Panc1 (cell line): ENCODE data around the gene SDK1. TPM values are rescaled to one million over a fixed set of nuclear protein-coding genes. Genes with fewer than 3 reads are reported as not detected.

Source experiments
- ATAC-seq: fragments of 200-7000 bp; cut with Tn5 transposase; 2 replicates; pipeline ENCODE4 v1.9.1; 2020; ENCODE audit warnings: mild to moderate bottlenecking, moderate library complexity
- BruUV-seq: library from RNA; stranded (reverse); fragments of 400-500 nt; replicated peaks from 2 replicates; lab custom pipeline; 2021; lab: Mats Ljungman, UMichigan
- CTCF ChIA-PET: fragments of 300-600 bp; sonication (Branson Sonifier 250); formaldehyde crosslinking; loops from one replicate; lab custom pipeline; 2022; ENCODE audit warnings: antibody characterized with exemption; lab: Charles Lee
- POLR2A ChIA-PET: fragments of 300-600 bp; sonication (Branson Sonifier 250); formaldehyde crosslinking; loops from one replicate; lab custom pipeline; 2022; ENCODE audit warnings: antibody characterized with exemption; lab: Charles Lee
- DNase-seq: peaks from one replicate; pipeline ENCODE4 v3.0.0-alpha.2; 2010; ENCODE audit warnings: low read depth, low spot score
- H3K27ac ChIP-seq: 2 replicates; pipeline ENCODE4 v1.5.1; 2011; ENCODE audit warnings: mild to moderate bottlenecking, low read length, inconsistent platforms
- H3K27me3 ChIP-seq: fragments of 200-500 bp; sonication (Bioruptor generic); 2 replicates; pipeline ENCODE4 v1.6.0; 2014; ENCODE audit warnings: low read length, inconsistent platforms; ENCODE audit not compliant: control insufficient read depth, insufficient read depth
- H3K36me3 ChIP-seq: fragments of 200-500 bp; sonication (Bioruptor generic); 2 replicates; pipeline ENCODE4 v1.5.1; 2014; ENCODE audit warnings: inconsistent platforms, mild to moderate bottlenecking, low read length, moderate library complexity; ENCODE audit not compliant: control insufficient read depth, insufficient read depth
- H3K4me1 ChIP-seq: 2 replicates; pipeline ENCODE4 v1.5.1; 2011; ENCODE audit warnings: inconsistent platforms, mild to moderate bottlenecking, low read length, moderate library complexity; ENCODE audit not compliant: control insufficient read depth, insufficient read depth
- H3K4me3 ChIP-seq, 2 experiments: 2 replicates each; pipeline ENCODE4 v1.5.1; 2011 to 2012; ENCODE audit warnings: low read depth in 2 of 2, low read length in 2 of 2, mild to moderate bottlenecking in 2 of 2, inconsistent platforms in 1 of 2, moderate library complexity in 1 of 2
- H3K9me3 ChIP-seq: fragments of 200-500 bp; sonication (Bioruptor generic); 2 replicates; pipeline ENCODE4 v1.5.1; 2014; ENCODE audit warnings: low read depth, mild to moderate bottlenecking, inconsistent platforms, low read length, moderate library complexity; ENCODE audit not compliant: control insufficient read depth, insufficient read depth
- POLR2AphosphoS5 ChIP-seq: IDR thresholded peaks from 2 replicates; pipeline ENCODE4 v1.6.1; 2012; ENCODE audit warnings: mild to moderate bottlenecking, low read depth, low read length, moderate library complexity
- SIN3A ChIP-seq: IDR thresholded peaks from 2 replicates; pipeline ENCODE4 v1.6.1; 2012; ENCODE audit warnings: low read depth, mild to moderate bottlenecking, low read length, moderate library complexity, borderline replicate concordance; ENCODE audit not compliant: insufficient read depth
- TCF7L2 ChIP-seq: IDR thresholded peaks from 2 replicates; pipeline ENCODE4 v1.6.1; 2011; ENCODE audit warnings: mild to moderate bottlenecking, low read depth, low read length, inconsistent platforms
- in situ Hi-C: cut with HindIII; loops from 2 replicates; pipeline ENCODE4 v1.10.0; 2016; ENCODE audit warnings: low sequenced_read_pairs, low pct_unique_long_range_greater_than_20kb
- intact Hi-C: fragments of 100-400 bp; cut with micrococcal nuclease; formaldehyde crosslinking; loops from one replicate; pipeline ENCODE4 v1.10.0; 2022; ENCODE audit not compliant: unreplicated experiment
- total RNA-seq: library from RNA; stranded (reverse); gene quantifications from one replicate; pipeline ENCODE4 v1.2.1, GENCODE V29; 2021; ENCODE audit not compliant: unreplicated experiment
- TF ChIP-seq, protein P1 (sequence below), 2 experiments: IDR thresholded peaks; 2 replicates each; pipeline ENCODE4 v1.6.1; 2011 to 2012; ENCODE audit warnings: low read depth in 2 of 2, control low read depth in 1 of 2, low read length in 1 of 2, mild to moderate bottlenecking in 1 of 2, moderate library complexity in 1 of 2; ENCODE audit not compliant: insufficient read depth in 1 of 2
- TF ChIP-seq, protein P2 (sequence below): fragments of 450-650 bp; IDR thresholded peaks from 2 replicates; pipeline ENCODE4 v1.5.1; 2017; ENCODE audit warnings: mild to moderate bottlenecking

Gene SDK1
- total RNA-seq, 1 experiment from 2014 or later, result 47.4 TPM

DNA sequence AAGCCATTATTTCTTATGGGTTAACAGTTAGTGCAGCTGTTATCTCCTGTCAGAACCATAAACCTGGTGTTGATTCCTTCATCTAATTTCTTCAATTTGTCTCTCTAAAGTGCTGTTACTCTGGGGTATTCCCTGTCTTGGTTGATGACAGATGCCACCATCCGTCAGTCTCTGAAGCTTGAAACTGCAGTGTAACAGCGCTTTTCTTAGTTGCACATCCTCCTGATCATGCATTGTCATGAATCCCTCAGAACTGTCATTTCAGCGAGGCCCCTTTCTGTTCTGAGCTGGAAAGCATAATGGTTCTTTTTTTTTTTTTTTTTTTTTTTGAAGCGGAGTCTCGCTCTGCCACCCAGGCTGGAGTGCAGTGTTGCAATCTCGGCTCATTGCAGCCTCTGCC lies 193.9 kb downstream of the SDK1 start:
- no peak for TF ChIP-seq POLR2AphosphoS5
- TF ChIP-seq TCF7L2, result no peak
- TF ChIP-seq SIN3A, result no peak
- TF ChIP-seq, protein P1, sequence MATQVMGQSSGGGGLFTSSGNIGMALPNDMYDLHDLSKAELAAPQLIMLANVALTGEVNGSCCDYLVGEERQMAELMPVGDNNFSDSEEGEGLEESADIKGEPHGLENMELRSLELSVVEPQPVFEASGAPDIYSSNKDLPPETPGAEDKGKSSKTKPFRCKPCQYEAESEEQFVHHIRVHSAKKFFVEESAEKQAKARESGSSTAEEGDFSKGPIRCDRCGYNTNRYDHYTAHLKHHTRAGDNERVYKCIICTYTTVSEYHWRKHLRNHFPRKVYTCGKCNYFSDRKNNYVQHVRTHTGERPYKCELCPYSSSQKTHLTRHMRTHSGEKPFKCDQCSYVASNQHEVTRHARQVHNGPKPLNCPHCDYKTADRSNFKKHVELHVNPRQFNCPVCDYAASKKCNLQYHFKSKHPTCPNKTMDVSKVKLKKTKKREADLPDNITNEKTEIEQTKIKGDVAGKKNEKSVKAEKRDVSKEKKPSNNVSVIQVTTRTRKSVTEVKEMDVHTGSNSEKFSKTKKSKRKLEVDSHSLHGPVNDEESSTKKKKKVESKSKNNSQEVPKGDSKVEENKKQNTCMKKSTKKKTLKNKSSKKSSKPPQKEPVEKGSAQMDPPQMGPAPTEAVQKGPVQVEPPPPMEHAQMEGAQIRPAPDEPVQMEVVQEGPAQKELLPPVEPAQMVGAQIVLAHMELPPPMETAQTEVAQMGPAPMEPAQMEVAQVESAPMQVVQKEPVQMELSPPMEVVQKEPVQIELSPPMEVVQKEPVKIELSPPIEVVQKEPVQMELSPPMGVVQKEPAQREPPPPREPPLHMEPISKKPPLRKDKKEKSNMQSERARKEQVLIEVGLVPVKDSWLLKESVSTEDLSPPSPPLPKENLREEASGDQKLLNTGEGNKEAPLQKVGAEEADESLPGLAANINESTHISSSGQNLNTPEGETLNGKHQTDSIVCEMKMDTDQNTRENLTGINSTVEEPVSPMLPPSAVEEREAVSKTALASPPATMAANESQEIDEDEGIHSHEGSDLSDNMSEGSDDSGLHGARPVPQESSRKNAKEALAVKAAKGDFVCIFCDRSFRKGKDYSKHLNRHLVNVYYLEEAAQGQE (IDR thresholded peaks at IDR 0.05; ENCODE audit: insufficient read depth in 1 of 2, low read depth in 2 of 2, low read length in 1 of 2), result no peak
- TF ChIP-seq, protein P2, sequence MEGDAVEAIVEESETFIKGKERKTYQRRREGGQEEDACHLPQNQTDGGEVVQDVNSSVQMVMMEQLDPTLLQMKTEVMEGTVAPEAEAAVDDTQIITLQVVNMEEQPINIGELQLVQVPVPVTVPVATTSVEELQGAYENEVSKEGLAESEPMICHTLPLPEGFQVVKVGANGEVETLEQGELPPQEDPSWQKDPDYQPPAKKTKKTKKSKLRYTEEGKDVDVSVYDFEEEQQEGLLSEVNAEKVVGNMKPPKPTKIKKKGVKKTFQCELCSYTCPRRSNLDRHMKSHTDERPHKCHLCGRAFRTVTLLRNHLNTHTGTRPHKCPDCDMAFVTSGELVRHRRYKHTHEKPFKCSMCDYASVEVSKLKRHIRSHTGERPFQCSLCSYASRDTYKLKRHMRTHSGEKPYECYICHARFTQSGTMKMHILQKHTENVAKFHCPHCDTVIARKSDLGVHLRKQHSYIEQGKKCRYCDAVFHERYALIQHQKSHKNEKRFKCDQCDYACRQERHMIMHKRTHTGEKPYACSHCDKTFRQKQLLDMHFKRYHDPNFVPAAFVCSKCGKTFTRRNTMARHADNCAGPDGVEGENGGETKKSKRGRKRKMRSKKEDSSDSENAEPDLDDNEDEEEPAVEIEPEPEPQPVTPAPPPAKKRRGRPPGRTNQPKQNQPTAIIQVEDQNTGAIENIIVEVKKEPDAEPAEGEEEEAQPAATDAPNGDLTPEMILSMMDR, result no peak
- peaks cover 32% of the 10 kb centered on the region for H3K4me1 ChIP-seq
- H3K36me3 ChIP-seq, result no peaks in the 10 kb centered on the region
- peaks cover 2% of the 10 kb centered on the region; the same call in 1 of the 2 replicates for H3K9me3 ChIP-seq
- BruUV-seq, result no TSS peak
- ATAC-seq, result no peak
- ChIA-PET CTCF (no interaction called here), POLR2A (no interaction called here)
- H3K27me3 ChIP-seq, result no peaks in the 10 kb centered on the region
- peak overlapping the region; percentile 68; the same call in 1 of the 2 replicates for H3K27ac ChIP-seq
- in situ Hi-C loops (no loop called here), intact Hi-C loops (no loop called here)
- no peak for DNase-seq
- H3K4me3 ChIP-seq, result no peak overlapping the region

DNA sequence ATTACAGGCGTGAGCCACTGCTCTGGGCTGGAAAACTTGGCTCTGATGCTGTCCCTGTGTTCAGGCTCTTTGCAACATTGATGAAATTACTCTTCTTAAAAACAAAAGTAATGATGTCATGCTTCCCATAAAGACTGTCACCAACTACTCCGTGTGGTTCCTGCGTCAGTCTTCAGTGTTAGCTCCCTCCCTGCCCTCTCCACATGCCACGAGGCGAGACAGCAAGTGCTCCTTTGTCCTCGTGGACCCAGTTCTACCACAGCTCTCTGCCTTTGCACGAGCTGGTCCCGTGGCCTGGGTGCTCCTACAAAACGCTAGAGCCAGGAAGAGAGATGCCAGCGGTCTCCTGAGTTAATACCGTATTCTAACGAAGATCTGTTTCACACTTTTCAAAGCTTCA lies 194.5 kb downstream of the SDK1 start:
- in situ Hi-C loops, result no loop called here
- intact Hi-C loops, result no loop called here
- Histone ChIP-seq H3K36me3 (no peaks in the 10 kb centered on the region), H3K4me1 (peaks cover 32% of the 10 kb centered on the region), H3K4me3 (no peak overlapping the region), H3K27me3 (no peaks in the 10 kb centered on the region), H3K27ac (peak overlapping the region; percentile 35; the same call in 1 of the 2 replicates), H3K9me3 (peaks cover 8% of the 10 kb centered on the region; the same call in 1 of the 2 replicates)
- BruUV-seq, result no TSS peak
- TF ChIP-seq SIN3A, result no peak
- TF ChIP-seq, protein P1 (IDR thresholded peaks at IDR 0.05; ENCODE audit: insufficient read depth in 1 of 2, low read depth in 2 of 2, low read length in 1 of 2), result no peak
- no peak for TF ChIP-seq TCF7L2
- no peak for TF ChIP-seq POLR2AphosphoS5
- TF ChIP-seq, protein P2, result no peak
- POLR2A ChIA-PET, result interaction anchor here (0.7 kb wide), 1 partner anchor 68 kb away, joined by 6 read pairs; no protein-coding TSS in a partner anchor
- DNase-seq (no peak), ATAC-seq (peak; percentile 58; the same call in 1 of the 2 replicates)
- CTCF ChIA-PET, result interaction anchor here (0.7 kb wide), 1 partner anchor 14 kb away, joined by 3 read pairs; no protein-coding TSS in a partner anchor
